ENCODE results near the gene NLRP5.
"Not testable (repeated sequence)": the region's sequence is repeated elsewhere in the genome, so short reads cannot be mapped to it uniquely, and the experiment has no call there.

The NLRP5 gene

DNA sequence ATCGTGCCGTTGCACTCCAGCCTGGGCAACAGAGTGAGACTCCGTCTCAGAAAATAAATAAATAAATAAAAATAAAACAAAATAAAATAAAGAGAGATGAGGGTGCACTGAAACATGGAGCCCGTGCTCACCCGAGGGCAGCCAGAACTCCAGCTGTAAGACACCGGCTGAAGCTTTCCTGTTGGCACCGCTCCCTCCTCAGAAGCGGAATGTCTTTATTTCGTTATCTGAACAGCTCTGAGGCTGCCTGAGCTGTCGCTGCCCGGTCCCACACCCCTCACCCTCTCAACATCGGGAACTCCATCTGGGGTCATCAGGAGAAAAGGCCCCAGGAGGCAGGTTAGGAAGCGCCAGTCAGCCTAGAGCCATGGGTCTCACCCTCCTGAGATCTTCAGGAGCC, 110.1 kb downstream of the NLRP5 start:
- TF ChIP-seq EZH2phosphoT487 (IDR thresholded peaks at IDR 0.05; ENCODE audit: borderline replicate concordance), result no peak
- TF ChIP-seq, protein P1, sequence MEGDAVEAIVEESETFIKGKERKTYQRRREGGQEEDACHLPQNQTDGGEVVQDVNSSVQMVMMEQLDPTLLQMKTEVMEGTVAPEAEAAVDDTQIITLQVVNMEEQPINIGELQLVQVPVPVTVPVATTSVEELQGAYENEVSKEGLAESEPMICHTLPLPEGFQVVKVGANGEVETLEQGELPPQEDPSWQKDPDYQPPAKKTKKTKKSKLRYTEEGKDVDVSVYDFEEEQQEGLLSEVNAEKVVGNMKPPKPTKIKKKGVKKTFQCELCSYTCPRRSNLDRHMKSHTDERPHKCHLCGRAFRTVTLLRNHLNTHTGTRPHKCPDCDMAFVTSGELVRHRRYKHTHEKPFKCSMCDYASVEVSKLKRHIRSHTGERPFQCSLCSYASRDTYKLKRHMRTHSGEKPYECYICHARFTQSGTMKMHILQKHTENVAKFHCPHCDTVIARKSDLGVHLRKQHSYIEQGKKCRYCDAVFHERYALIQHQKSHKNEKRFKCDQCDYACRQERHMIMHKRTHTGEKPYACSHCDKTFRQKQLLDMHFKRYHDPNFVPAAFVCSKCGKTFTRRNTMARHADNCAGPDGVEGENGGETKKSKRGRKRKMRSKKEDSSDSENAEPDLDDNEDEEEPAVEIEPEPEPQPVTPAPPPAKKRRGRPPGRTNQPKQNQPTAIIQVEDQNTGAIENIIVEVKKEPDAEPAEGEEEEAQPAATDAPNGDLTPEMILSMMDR (conservative IDR thresholded peaks at IDR 0.05; ENCODE audit: low read length), result no peak
- Histone ChIP-seq H3K27me3 (ENCODE audit: insufficient read depth, low read length, poor library complexity, severe bottlenecking) (no peaks in the 10 kb centered on the region), H4K20me1 (ENCODE audit: insufficient read depth, low read length, poor library complexity, severe bottlenecking) (peaks cover 4% of the 10 kb centered on the region), H3K79me2 (ENCODE audit: insufficient read depth, low read length) (peaks cover 10% of the 10 kb centered on the region; the same call in 1 of the 2 replicates), H2AFZ (ENCODE audit: low read length) (no peak overlapping the region), H3K9me2 (replicated peaks; ENCODE audit: low read depth, low read length) (no peaks in the 10 kb centered on the region), H3K4me3 (ENCODE audit: low read length, poor library complexity, severe bottlenecking) (no peak overlapping the region), H3K9me3 (ENCODE audit: insufficient read depth, low read depth, low read length) (no peaks in the 10 kb centered on the region), H3K4me1 (ENCODE audit: insufficient read depth, low read length, poor library complexity, severe bottlenecking) (no peaks in the 10 kb centered on the region), H3F3A (ENCODE audit: low read depth) (no peaks in the 10 kb centered on the region), H3K4me2 (ENCODE audit: low read depth, low read length, poor library complexity, severe bottlenecking) (no peak overlapping the region), H3K36me3 (ENCODE audit: insufficient read depth, low read length) (peaks cover 46% of the 10 kb centered on the region; the same call in 1 of the 2 replicates), H3K9ac (ENCODE audit: low read depth, low read length, poor library complexity, severe bottlenecking) (no peak overlapping the region)

DNA sequence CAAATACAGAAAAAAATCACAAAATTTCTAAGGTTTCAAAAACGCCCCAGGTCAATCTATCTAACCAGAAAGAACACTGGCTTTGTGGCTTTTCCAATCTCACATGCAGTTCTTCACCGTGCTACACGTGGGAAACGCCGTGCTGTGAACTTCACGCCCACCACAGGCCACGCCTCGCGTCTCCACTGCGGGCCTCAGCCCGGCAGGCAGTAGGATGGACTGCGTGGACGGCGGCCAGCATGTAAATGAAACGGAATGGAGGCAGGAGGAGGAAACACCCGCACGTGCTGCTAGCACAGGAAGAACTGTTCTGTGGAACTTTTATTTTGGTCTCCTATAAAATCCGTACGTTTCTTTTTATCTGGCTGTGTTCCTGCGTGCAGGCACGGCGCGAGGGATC, 110.7 kb downstream of the NLRP5 start:
- no peak overlapping the region for H3K9ac ChIP-seq (ENCODE audit: low read depth, low read length, poor library complexity, severe bottlenecking)
- H3K9me3 ChIP-seq (ENCODE audit: insufficient read depth, low read depth, low read length), result no peaks in the 10 kb centered on the region
- peaks cover 53% of the 10 kb centered on the region; the same call in 1 of the 2 replicates for H3K36me3 ChIP-seq (ENCODE audit: insufficient read depth, low read length)
- H3K27me3 ChIP-seq (ENCODE audit: insufficient read depth, low read length, poor library complexity, severe bottlenecking), result no peaks in the 10 kb centered on the region
- peaks cover 7% of the 10 kb centered on the region for H4K20me1 ChIP-seq (ENCODE audit: insufficient read depth, low read length, poor library complexity, severe bottlenecking)
- no peak overlapping the region for H3K4me2 ChIP-seq (ENCODE audit: low read depth, low read length, poor library complexity, severe bottlenecking)
- H3K79me2 ChIP-seq (ENCODE audit: insufficient read depth, low read length), result peaks cover 8% of the 10 kb centered on the region; the same call in 1 of the 2 replicates
- H3K4me1 ChIP-seq (ENCODE audit: insufficient read depth, low read length, poor library complexity, severe bottlenecking), result no peaks in the 10 kb centered on the region
- H2AFZ ChIP-seq (ENCODE audit: low read length), result no peak overlapping the region
- H3K4me3 ChIP-seq (ENCODE audit: low read length, poor library complexity, severe bottlenecking), result no peak overlapping the region
- H3F3A ChIP-seq (ENCODE audit: low read depth), result no peaks in the 10 kb centered on the region
- TF ChIP-seq, protein P1 (conservative IDR thresholded peaks at IDR 0.05; ENCODE audit: low read length), result no peak
- no peak for TF ChIP-seq EZH2phosphoT487 (IDR thresholded peaks at IDR 0.05; ENCODE audit: borderline replicate concordance)
- H3K9me2 ChIP-seq (replicated peaks; ENCODE audit: low read depth, low read length), result no peaks in the 10 kb centered on the region

DNA sequence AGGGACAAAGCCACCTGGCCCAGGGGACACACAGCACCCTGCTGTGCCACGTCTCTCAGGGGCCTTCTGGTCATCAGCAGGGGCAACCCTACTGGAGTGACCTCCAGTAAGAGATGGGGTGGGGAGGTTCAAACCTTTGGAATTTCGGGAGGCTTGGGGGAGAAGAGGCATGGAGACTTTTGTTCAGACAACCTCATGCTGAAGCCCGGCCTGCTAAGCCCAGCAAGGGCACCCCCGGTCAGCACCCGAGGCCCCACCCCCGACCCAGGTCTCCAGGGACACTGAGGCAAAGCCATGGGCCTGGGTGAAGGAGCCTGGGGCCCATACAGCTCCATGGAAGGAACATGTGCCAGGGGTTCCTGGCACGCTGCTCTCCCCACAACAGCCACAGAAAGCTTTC, 111.2 kb downstream of the NLRP5 start:
- Histone ChIP-seq H3K27me3 (ENCODE audit: insufficient read depth, low read length, poor library complexity, severe bottlenecking) (no peaks in the 10 kb centered on the region), H3F3A (ENCODE audit: low read depth) (no peaks in the 10 kb centered on the region), H4K20me1 (ENCODE audit: insufficient read depth, low read length, poor library complexity, severe bottlenecking) (peaks cover 11% of the 10 kb centered on the region), H3K9ac (ENCODE audit: low read depth, low read length, poor library complexity, severe bottlenecking) (no peak overlapping the region), H3K9me3 (ENCODE audit: insufficient read depth, low read depth, low read length) (no peaks in the 10 kb centered on the region), H2AFZ (ENCODE audit: low read length) (no peak overlapping the region), H3K9me2 (replicated peaks; ENCODE audit: low read depth, low read length) (no peaks in the 10 kb centered on the region), H3K79me2 (ENCODE audit: insufficient read depth, low read length) (peaks cover 9% of the 10 kb centered on the region; the same call in 1 of the 2 replicates), H3K36me3 (ENCODE audit: insufficient read depth, low read length) (peaks cover 54% of the 10 kb centered on the region; the same call in 1 of the 2 replicates), H3K4me2 (ENCODE audit: low read depth, low read length, poor library complexity, severe bottlenecking) (no peak overlapping the region), H3K4me1 (ENCODE audit: insufficient read depth, low read length, poor library complexity, severe bottlenecking) (no peaks in the 10 kb centered on the region), H3K4me3 (ENCODE audit: low read length, poor library complexity, severe bottlenecking) (no peak overlapping the region)
- TF ChIP-seq EZH2phosphoT487 (IDR thresholded peaks at IDR 0.05; ENCODE audit: borderline replicate concordance), result no peak
- TF ChIP-seq, protein P1 (conservative IDR thresholded peaks at IDR 0.05; ENCODE audit: low read length), result no peak

DNA sequence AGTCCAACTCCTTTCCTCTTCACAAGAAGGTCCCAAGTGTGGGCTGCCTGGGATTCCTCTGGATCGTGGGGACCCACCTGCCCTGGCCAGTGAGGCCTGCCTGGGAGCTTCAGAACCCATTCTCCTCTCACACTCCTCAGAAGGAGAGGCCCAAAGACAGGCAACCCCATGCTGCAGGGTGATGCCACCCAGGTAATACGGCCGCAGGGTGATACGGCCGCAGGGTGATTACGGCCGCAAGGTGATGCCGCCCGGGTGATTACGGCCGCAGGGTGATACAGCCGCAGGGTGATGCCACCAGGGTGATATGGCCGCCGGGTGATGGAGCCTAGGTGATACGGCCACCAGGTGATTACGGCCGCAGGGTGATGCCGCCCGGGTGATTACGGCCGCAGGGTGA, 111.7 kb downstream of the NLRP5 start:
- not testable (repeated sequence) for H3K9me3 ChIP-seq (ENCODE audit: insufficient read depth, low read depth, low read length); H3K9me2 ChIP-seq (replicated peaks; ENCODE audit: low read depth, low read length); H3K9ac ChIP-seq (ENCODE audit: low read depth, low read length, poor library complexity, severe bottlenecking); H3K4me3 ChIP-seq (ENCODE audit: low read length, poor library complexity, severe bottlenecking); H2AFZ ChIP-seq (ENCODE audit: low read length); H3F3A ChIP-seq (ENCODE audit: low read depth); H3K4me2 ChIP-seq (ENCODE audit: low read depth, low read length, poor library complexity, severe bottlenecking); H3K27me3 ChIP-seq (ENCODE audit: insufficient read depth, low read length, poor library complexity, severe bottlenecking); H3K4me1 ChIP-seq (ENCODE audit: insufficient read depth, low read length, poor library complexity, severe bottlenecking)
- Histone ChIP-seq H4K20me1 (ENCODE audit: insufficient read depth, low read length, poor library complexity, severe bottlenecking) (peaks cover 15% of the 10 kb centered on the region), H3K36me3 (ENCODE audit: insufficient read depth, low read length) (peaks cover 50% of the 10 kb centered on the region; the same call in 1 of the 2 replicates), H3K79me2 (ENCODE audit: insufficient read depth, low read length) (peaks cover 14% of the 10 kb centered on the region; the same call in 1 of the 2 replicates)

Measured in Loucy (cell line).